Measurements from ENCODE around the gene SMIM45.

Gene SMIM45

GRCh38 chr22:41989246-41989645 lies 37.3 kb downstream of the SMIM45 start:
- DNase-seq (ENCODE audit: low read depth, low spot score): no peak

GRCh38 chr22:41991111-41991510 lies 39.2 kb downstream of the SMIM45 start:
- DNase-seq (ENCODE audit: low read depth, low spot score): no peak
- H3K4me3 ChIP-seq (ENCODE audit: low read length): no peak overlapping the region

More at GRCh38 chr22:41989246-41989645, 37.3 kb downstream of the SMIM45 start:
- H3K4me3 ChIP-seq (ENCODE audit: low read length): no peak overlapping the region

DNA sequence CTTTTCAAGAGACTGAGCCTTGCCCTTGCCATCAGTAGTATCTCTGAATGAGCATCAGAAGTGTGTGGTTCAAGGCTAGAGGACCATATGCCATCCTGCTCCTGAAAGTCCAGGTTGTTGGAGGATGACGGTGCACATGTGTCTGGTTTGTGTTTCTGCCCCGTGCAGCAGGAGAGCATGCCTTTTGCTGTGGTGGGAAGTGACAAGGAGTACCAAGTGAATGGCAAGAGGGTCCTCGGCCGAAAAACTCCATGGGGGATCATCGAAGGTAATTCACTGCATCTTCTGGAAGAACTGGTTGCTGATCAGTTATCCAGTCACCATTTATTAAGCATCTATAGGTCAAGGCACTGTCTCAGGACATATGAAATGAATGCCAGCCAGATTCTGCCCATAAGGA lies 40.5 kb downstream of the SMIM45 start:
- H3K4me3 ChIP-seq (ENCODE audit: low read length): no peak overlapping the region
- DNase-seq (ENCODE audit: low read depth, low spot score): no peak

DNA sequence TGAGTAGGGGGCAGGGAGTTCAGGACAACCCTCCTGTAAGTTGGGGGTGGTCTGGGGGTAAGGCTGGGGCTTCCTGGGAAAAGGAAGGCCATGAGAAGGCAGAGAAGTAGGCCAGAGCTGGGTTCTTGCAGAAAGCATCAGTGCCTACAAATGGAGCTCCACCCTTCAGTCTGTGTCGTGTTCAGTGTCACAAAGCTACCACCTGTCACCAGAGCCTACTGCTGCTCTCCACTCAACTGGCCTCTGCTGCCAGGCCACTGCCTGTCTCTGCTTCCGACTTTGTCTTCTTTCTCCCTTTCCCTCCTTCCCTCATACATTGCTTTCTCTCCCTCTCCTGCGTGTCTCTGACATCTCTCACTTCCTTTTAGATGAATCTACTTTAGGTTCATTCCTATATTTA lies 43.3 kb downstream of the SMIM45 start:
- no peak for DNase-seq (ENCODE audit: low read depth, low spot score)

GRCh38 chr22:41996826-41997225 lies 44.9 kb downstream of the SMIM45 start:
- no peak overlapping the region for H3K4me3 ChIP-seq (ENCODE audit: low read length)
- no peak for DNase-seq (ENCODE audit: low read depth, low spot score)

More for the DNA sequence above, 43.3 kb downstream of the SMIM45 start:
- no peak overlapping the region for H3K4me3 ChIP-seq (ENCODE audit: low read length)

DNA sequence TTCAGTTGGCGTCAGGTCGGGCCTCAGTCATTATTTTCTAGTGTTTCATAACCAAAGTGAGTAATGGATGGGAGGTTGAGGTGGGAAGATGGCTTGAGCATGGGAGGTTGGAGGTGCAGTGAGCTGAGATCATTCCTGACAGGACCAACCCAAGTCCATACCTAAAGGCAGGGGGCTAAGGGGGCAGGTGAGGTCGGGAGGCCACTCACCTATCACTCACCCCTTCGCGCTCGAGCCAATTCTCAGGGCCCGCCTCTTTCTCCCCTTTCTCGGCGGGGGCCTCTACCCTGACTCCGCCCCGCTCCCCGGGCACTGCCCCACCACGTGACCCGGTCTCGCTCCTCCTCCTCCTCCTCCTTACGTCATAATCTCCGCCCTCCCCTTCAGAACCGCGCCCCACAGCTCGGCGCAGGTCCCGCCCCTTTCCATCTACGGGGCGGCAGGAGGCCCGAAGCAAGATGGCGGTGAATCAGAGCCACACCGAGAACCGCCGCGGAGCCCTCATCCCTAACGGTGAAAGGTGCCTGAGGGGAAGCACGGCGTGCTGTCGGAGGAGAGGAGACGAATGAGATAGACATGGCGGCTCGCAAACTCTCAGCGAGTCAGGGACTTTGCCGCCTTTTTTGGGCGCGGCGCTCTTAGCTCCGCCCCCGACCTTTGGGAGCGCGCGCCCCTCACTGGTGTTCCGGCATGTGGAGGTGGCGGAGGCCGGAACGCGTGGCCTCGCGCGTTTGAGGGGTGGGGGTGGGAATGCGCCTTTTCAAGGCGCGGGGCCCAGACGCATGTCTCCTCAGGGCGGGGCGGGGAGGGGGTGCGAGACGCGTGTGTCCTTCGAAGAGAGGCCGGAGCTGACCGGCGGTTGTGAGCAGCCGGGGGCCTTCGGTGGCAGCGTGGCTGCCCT lies 46.7 kb downstream of the SMIM45 start, which contains the start of gene WBP2NL:
WBP2NL (plus strand) TSS at position 428 of the 901 bp plus-strand sequence; CDS start at position 459, 31 bp downstream.
- H3K4me3 ChIP-seq (ENCODE audit: low read length): no peak within 1 kb of the TSS

GRCh38 chr22:42000466-42000865 lies 48.5 kb downstream of the SMIM45 start:
- no peak overlapping the region for H3K4me3 ChIP-seq (ENCODE audit: low read length)
- no peak for DNase-seq (ENCODE audit: low read depth, low spot score)

More for the DNA sequence above, 46.7 kb downstream of the SMIM45 start, which contains the start of gene WBP2NL:
- DNase-seq (ENCODE audit: low read depth, low spot score): no peak

GRCh38 chr22:42001121-42001520 lies 49.2 kb downstream of the SMIM45 start:
- DNase-seq (ENCODE audit: low read depth, low spot score): no peak
- H3K4me3 ChIP-seq (ENCODE audit: low read length): no peak overlapping the region

DNA sequence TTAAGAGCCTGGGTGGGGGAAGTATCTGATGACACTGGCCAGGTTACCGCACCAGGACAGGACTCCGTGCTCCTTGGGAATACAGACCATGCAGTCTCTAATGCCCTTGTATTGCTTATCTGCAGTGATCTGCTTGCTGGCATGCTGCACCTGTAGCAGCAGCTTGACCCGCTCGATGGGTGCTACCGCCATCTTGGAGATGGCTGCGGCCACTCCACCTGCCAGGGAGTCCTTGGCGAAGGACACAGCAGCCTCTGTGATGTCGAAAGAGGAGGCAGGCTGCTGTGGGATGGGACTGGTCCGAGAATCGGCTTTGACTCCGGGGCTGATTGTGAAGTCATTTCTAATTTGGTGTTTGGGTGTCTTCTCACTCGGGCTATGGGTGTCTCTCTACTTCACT lies 49.8 kb downstream of the SMIM45 start:
- no peak overlapping the region for H3K4me3 ChIP-seq (ENCODE audit: low read length)
- DNase-seq (ENCODE audit: low read depth, low spot score): no peak

DNA sequence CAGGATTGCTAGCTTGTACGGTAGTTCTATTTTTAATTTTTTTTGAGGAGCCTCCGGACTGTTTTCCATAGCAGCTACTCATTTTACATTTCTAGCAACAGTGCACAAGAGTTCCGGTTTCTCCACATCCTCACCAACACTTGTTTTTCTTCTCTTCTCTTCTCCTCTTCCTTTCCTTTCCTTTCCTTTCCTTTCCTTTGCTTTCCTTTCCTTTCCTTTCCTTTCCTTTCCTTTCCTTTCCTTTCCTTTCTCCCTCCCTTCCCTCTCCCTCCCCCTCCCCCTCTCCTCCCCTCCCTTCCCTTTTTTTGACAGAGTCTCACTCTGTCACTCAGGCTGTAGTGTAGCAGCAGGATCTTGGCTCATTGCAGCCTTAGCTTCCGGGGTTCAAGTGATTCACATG lies 56.0 kb downstream of the SMIM45 start:
- DNase-seq (ENCODE audit: low read depth, low spot score): no peak
- H3K4me3 ChIP-seq (ENCODE audit: low read length): no peak overlapping the region

All from Jurkat, Clone E6-1 (cell line).